Esophagus squamous epithelium (tissue), 4 donors: Measurements from ENCODE around the gene AHNAK.

ENCODE experiments used
- POLR2A ChIP-seq, 4 donors: fragments of 450-650 bp; IDR thresholded peaks; one replicate each; pipeline ENCODE4 v1.6.1; 2017; ENCODE audit warnings: antibody characterized with exemption in 4 of 4, mild to moderate bottlenecking in 4 of 4, moderate library complexity in 3 of 4
- TF ChIP-seq, protein P1 (sequence below), 6 experiments: fragments of 450-650 bp in 4 of 6; fragments of 200-600 bp in 2 of 6; sonication (generic) in 2 of 6; IDR thresholded peaks; one replicate each; pipeline ENCODE4 v1.5.1; 2016 to 2019; ENCODE audit warnings: antibody characterized with exemption in 6 of 6, mild to moderate bottlenecking in 4 of 6, moderate library complexity in 4 of 6

DNA sequence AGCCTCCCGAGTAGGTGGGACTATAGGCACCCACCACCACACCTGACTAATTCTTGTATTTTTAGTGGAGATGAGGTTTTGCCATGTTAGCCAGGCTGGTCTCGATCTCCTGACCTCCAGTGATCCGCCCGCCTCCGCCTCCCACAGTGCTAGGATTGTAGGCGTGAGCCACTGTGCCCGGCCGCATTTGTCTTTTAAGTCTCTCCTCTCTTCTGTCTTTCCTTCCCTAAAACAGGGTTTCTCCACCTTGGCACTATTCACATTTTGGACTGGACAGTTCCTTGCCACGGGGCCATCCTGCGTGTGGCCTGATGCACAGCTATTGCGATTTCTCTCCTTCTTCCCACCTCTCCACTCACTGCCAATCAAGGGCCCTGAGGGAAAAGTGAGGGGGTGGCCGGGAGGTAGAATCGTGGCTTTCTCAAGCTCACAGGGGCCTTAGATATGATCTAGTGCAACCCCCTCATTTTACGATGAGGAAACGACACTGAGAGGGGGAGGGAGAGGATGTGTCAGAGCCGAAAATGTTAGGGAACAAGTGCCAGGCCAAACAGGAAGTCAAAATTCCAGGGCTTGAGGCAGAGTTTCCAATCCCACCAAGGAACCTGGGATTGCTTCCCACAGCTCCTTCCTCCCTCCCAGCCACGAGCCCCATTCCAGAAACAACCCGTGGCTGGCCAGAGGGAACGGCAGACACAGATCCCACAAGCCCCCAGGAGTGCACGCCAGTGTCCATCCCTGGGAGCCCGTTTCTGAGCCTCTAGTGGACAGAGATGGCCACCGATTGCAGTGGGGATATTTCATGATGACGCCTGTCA lies 106.6 kb downstream of the AHNAK start:
- TF ChIP-seq POLR2A (IDR thresholded peaks at IDR 0.05), result no peak
- TF ChIP-seq, protein P1, sequence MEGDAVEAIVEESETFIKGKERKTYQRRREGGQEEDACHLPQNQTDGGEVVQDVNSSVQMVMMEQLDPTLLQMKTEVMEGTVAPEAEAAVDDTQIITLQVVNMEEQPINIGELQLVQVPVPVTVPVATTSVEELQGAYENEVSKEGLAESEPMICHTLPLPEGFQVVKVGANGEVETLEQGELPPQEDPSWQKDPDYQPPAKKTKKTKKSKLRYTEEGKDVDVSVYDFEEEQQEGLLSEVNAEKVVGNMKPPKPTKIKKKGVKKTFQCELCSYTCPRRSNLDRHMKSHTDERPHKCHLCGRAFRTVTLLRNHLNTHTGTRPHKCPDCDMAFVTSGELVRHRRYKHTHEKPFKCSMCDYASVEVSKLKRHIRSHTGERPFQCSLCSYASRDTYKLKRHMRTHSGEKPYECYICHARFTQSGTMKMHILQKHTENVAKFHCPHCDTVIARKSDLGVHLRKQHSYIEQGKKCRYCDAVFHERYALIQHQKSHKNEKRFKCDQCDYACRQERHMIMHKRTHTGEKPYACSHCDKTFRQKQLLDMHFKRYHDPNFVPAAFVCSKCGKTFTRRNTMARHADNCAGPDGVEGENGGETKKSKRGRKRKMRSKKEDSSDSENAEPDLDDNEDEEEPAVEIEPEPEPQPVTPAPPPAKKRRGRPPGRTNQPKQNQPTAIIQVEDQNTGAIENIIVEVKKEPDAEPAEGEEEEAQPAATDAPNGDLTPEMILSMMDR (IDR thresholded peaks at IDR 0.05), result no peak
